ENCODE data around the gene FHIT.

GRCh38 chr3:60185161-60185560 lies 1066.1 kb downstream of the FHIT start:
- TF ChIP-seq, protein P1, sequence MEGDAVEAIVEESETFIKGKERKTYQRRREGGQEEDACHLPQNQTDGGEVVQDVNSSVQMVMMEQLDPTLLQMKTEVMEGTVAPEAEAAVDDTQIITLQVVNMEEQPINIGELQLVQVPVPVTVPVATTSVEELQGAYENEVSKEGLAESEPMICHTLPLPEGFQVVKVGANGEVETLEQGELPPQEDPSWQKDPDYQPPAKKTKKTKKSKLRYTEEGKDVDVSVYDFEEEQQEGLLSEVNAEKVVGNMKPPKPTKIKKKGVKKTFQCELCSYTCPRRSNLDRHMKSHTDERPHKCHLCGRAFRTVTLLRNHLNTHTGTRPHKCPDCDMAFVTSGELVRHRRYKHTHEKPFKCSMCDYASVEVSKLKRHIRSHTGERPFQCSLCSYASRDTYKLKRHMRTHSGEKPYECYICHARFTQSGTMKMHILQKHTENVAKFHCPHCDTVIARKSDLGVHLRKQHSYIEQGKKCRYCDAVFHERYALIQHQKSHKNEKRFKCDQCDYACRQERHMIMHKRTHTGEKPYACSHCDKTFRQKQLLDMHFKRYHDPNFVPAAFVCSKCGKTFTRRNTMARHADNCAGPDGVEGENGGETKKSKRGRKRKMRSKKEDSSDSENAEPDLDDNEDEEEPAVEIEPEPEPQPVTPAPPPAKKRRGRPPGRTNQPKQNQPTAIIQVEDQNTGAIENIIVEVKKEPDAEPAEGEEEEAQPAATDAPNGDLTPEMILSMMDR (IDR thresholded peaks at IDR 0.05) = no peak
- TF ChIP-seq, protein P2, sequence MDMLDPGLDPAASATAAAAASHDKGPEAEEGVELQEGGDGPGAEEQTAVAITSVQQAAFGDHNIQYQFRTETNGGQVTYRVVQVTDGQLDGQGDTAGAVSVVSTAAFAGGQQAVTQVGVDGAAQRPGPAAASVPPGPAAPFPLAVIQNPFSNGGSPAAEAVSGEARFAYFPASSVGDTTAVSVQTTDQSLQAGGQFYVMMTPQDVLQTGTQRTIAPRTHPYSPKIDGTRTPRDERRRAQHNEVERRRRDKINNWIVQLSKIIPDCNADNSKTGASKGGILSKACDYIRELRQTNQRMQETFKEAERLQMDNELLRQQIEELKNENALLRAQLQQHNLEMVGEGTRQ (IDR thresholded peaks at IDR 0.05; ENCODE audit: borderline replicate concordance, low read depth, low read length) = no peak
- TF ChIP-seq RCOR1 (IDR thresholded peaks at IDR 0.05; ENCODE audit: low read length) (no peak), TAF1 (IDR thresholded peaks at IDR 0.05; ENCODE audit: borderline replicate concordance, low read depth, low read length) (no peak)
- TF ChIP-seq, protein P3, sequence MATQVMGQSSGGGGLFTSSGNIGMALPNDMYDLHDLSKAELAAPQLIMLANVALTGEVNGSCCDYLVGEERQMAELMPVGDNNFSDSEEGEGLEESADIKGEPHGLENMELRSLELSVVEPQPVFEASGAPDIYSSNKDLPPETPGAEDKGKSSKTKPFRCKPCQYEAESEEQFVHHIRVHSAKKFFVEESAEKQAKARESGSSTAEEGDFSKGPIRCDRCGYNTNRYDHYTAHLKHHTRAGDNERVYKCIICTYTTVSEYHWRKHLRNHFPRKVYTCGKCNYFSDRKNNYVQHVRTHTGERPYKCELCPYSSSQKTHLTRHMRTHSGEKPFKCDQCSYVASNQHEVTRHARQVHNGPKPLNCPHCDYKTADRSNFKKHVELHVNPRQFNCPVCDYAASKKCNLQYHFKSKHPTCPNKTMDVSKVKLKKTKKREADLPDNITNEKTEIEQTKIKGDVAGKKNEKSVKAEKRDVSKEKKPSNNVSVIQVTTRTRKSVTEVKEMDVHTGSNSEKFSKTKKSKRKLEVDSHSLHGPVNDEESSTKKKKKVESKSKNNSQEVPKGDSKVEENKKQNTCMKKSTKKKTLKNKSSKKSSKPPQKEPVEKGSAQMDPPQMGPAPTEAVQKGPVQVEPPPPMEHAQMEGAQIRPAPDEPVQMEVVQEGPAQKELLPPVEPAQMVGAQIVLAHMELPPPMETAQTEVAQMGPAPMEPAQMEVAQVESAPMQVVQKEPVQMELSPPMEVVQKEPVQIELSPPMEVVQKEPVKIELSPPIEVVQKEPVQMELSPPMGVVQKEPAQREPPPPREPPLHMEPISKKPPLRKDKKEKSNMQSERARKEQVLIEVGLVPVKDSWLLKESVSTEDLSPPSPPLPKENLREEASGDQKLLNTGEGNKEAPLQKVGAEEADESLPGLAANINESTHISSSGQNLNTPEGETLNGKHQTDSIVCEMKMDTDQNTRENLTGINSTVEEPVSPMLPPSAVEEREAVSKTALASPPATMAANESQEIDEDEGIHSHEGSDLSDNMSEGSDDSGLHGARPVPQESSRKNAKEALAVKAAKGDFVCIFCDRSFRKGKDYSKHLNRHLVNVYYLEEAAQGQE (IDR thresholded peaks at IDR 0.05; ENCODE audit: low read depth, low read length) = no peak
